Measurements from ENCODE around the gene AFAP1L2.
"Not testable (repeated sequence)": the region's sequence is repeated elsewhere in the genome, so short reads cannot be mapped to it uniquely, and the experiment has no call there.

The AFAP1L2 gene

DNA sequence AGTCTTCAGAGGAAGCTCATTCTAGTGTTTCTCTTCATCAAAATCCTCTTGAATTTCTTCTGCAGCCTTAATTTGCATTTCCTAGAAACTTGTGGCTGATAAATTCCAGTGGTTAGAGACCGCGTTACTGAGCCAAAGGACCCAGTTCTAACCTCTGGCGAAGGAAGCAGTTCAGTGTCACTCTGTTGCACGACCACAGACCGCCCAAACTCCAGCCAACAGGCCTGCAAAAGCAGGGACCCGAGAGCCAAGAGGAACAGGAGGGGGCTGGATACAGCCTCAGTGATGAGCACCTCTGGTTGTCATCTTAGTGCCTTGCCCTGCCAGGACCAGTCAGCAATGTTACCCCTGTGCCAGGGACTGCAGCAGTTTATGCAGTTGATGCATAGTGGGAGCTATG, 70.0 kb downstream of the AFAP1L2 start:
- no peak for DNase-seq

DNA sequence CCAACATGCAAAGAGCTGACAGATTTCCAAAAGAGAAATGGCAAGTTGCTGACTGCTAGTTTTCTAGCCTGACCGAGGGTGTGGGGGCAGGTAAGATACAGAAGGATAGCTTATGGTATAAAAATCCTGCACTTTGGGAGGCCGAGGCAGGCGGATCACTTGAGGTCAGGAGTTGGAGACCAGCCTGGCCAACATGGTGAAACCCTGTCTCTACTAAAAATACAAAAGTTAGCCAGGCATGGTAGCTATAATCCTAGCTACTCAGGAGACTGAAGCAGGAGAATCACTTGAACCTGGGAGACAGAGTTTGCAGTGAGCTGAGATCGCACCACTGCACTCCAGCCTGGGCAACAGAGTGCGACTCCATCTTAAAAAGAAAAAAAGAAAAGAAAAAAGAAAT, 70.9 kb downstream of the AFAP1L2 start:
- not testable (repeated sequence) for DNase-seq

DNA sequence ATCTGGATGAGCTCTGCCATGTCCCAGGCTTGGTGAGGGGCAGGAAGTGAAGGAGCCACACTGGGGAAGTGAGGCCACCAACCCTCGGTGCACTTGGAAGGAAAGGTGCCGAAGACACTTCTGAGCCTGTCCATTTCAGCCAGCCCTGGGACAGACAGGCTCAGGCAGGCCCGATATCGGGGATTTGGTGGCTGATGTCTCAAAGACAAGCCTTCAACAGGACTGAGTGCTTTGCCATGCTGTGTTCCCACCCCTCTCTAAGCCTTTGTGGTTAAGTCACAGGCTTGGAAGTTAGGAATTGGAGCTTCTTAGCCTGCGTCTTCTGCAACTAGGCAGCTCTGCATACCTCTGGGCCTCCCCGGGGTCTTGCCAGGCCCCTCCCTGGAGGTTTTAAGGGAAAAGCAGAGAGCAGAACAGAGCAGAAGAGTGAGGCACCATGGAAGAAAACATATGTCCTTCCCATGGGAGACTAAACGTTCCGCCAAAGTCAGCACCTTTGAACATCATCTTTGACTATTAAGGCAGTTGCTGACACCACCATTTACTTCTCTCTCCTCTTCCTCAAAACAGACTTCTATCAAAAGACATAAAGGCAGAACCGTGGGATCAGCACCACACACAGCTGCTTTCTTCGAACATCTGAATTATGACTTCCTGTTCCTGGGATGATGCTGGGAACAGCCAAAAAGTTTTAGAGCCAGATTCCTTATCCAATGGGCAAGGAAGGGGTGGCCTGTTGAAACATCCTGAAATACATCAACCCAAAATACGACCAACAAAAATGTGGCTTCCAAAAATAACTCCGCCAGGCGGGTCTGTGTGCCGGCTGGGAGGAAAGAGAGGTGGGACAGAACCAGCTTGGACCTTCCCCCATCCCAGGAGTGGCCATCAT, 71.8 kb downstream of the AFAP1L2 start:
- no peak for DNase-seq

DNA sequence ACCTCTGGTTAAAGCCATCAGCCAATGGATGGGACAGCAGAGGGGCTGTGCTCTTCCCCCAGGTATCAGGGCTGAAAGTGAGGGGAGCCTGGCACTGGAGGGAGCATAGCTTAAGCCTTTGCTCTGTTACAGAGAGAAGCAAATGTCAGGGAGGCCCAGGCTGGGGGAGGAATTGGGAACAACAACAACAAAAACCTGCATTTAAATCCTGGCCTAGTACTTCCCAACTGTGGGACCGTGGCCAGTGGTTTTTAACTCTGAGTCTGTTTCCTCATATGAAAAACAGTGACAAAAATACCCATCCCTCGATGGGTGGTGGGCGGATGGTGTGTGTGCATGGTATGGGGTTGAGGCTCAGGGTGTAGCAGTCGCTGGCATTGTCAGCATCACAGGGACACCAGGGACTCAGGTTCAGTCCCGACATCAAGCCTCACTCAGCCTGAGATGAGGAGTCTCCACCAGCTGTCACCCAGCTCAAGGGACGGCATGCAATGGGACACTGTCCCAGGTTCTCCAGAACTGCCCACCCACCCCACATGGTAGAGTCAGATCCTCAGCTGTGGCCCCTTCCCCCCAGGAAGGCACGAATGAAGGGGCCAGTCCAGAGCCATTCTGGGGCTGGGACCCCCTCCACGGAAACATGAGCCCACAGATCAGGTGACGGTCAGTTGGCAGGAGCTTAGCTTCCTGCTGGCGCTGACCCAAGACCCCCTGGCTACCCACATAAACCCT, 74.5 kb downstream of the AFAP1L2 start:
- DNase-seq: no peak

DNA sequence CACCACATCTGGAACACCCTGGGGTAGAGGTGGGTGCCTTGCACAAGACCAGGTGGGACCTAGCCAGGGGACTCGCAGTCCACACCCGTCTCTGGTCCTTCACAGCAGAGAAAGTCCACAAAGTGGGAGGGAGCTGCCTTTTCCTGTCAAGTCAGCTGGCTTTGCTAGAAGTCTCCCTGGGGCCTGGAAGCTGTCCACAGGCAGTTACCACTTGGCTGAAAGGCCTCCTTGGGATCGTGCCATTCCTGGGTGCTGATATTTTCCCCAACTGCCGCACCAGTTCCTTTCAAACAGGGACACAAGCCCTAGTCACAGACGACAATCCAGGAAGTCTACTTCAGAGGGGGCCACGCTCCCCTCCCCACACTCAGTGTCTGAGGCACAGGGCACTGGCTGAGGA, 75.4 kb downstream of the AFAP1L2 start:
- DNase-seq: no peak

DNA sequence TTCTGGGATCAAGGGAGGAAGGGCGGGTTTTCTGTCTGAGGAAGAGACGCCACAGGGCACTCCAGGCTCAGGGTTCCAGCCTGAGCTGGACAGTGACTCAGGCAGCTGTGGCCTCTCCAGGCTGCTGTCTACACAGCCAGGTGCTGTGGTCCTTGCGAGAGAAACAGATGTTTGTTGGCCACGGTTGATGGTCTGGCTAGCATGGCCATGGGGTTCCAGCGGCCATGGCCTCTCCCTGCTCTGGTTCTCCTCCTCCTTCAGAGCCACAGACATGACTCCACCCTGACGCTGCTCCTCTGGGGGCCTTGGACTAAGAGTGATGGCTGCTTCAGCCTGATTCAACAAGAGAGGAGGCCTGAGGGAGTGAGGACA, 75.9 kb downstream of the AFAP1L2 start:
- no peak for DNase-seq

DNA sequence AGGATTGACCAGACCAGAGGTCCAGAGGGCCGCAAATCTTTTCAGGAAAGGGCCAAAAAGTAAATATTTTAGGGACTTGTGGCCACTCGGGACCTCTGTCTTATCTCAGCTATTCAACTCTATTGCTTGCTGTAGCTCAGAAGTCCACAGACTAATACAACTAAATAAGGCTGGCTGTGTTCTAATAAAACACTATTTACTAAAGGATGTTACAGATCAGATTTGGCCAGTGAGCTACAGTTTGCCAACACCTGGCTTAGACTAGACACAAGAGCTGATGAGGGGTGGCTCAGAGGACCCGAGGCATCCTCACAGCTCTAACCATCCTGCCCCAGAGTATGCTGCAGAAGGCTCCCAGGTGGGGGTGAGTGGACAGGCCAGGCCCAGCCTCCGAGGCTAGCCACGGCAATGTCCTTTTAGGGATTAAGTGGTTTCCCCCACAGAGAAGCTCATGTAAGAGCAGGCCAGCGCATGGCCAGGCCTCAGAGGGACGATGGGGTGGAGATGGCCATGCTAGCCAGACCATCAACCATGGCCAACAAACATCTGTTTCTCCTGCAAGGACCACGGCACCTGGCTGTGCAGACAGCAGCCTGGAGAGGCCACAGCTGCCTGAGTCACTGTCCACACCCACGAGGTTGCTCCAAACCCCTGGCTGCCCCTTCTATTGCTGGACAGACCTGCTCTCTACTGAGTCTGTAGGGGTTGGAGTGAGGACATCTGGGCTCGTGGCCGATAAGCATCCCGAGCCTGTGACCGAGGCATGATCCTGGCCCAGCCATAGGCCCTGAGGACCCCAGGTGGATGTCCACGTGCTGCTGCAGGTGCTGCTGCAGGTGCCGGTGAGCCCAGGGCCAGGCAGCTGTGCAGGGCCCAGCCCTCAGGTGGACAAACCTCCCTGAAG, 76.5 kb downstream of the AFAP1L2 start:
- DNase-seq: no peak

DNA sequence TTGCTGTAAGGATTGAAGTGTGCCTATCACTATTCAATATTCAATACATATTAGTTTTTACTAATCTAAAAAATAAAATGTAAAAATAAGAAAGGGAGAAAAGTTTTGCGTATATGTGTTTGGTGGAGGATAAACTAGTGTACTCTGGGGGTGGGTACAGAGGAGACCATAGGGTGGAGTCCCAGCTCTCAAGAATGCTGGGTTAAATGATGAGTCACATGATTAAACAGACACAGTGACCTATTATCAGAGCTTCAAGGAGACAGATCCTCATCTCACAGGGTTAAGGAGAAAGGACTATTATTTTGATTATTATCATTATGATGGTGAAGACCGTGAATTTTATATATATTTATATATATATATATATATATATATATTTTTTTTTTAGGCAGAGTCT, 77.5 kb downstream of the AFAP1L2 start:
- no peak for DNase-seq

DNA sequence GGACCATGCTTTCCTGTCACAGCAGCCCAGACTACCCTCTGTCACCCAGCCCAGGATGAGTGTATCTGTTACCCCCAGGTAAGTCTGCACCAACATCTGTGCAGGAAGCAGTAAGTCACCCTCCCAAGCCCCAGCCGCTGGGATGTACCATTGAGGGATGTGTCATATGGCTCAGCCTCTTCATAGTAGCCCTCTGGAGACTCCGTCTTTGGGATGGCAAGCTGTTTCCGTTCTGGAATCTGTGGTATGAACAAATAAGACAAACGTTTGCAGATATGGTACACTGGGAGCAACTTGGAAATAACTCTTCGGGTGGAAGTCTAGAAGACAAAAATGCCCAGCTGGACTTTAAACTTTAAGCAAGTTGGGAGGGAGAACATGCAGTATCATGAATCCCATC, 81.3 kb downstream of the AFAP1L2 start:
- DNase-seq: no peak

DNA sequence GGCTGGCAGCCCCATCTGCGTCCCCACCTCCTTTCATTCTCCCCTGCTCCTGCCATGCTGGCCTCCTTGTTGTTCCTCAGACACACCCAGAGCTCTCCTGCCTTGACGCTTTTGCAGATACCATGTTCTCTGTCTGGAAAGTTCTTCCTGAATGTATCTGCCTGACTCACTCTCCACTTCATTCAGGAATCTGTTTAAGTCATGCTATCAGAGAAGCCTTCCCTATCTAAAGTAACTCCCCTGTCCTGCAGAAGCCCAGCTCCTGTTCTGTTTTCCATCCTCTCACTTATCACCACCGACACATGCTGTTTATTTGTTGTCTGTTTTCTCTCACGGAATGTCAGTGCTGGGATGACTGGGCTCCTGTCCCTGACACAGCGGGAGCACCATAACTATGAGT, 82.0 kb downstream of the AFAP1L2 start:
- DNase-seq: no peak

DNA sequence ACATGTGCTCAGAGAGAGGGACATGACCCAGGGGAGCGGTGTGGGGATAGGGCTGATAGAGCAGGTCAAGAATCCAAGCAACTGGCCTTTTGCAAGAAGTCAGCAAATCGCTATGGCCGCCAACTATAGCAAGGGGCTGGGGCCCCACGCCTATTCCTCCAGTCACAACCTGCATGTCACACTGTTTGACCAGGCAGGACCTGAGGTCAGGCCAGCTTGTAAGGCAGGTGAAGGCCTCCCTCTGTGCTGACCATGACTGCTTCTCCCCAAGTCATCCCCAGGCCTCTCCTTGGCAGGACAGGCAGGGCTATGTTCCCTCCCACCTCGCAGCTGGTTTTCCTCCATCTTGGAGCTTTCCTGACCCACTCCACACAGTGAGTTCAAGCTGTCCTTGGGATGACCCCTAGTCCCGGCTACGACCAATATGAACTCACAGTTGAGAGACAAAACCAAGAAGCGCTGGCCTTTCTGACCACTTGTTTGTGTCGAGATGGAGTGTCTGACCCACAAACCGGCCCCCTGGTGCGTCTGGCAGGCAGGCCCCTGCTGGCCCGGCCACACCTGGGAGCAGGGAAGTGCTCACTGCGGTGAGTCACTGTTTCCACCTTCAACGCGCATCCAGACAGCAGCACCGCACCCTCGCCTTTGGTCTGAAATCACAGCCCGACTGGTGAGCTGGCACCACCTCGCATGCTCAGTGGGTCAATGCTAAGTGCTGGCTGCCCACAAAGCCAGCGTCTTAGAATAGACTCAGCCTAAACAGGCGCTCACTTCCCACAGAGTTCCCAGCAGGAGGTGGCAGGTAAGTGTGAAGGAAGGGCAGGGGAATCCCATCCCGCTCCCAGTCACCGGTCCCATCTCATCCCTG, 83.8 kb downstream of the AFAP1L2 start:
- no peak for DNase-seq

DNA sequence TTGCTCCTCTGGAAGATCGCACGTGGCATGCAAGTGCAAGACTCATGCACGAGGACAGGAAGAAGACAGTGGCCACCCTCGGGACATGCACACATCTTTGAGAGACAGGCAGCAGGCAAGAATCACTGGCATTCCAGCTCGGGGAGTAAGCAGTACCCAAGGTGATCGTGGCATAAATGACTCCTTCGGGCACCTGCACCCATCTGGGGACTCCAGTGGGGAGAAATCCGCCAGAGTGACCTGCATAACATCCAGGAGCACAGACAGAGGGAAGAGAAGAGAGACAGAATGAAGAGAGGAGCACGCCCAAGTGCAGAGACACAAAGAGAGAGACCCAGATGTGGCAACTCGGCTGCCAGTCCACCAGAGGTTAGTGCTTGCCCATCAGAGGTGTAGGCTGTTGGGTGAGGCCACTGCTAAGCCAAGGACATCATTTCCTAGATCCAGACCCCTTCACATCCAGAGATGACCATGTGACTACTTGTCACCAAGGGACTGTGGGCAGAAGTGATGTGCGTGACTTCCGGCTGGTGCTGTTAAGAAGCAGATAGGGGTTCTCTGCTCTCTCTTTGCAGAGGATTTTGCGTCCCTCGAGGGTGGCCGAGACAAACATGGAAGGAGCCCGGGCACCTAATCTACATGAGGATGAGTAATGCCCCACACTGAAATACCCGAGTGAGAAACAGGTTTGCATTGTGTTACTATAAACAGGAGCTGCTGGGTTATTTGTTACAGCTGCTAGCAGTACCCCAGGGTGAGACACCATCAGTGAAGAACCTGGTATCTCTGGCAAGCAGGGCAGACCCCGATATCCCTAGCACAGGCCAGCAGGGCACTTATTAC, 84.7 kb downstream of the AFAP1L2 start:
- DNase-seq: no peak

DNA sequence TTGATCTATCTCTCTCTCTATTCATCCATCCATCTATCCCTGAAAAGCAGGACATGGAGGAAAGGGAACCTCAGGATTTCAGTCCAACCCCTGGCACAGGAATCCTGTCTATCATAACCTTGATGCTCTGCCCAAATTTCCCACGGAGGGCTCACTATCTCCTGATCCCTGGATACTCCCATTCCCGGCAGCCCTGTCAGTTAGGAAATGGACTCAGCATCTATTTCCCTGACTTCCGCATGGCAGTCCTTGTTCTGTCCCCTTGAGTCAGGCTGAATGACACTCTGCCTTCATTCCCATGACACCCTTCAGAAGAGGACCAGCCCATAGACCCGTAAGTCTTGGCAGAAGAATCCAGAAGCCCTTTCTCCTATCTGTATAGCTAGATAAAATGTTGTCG, 87.6 kb downstream of the AFAP1L2 start:
- no peak for DNase-seq

DNA sequence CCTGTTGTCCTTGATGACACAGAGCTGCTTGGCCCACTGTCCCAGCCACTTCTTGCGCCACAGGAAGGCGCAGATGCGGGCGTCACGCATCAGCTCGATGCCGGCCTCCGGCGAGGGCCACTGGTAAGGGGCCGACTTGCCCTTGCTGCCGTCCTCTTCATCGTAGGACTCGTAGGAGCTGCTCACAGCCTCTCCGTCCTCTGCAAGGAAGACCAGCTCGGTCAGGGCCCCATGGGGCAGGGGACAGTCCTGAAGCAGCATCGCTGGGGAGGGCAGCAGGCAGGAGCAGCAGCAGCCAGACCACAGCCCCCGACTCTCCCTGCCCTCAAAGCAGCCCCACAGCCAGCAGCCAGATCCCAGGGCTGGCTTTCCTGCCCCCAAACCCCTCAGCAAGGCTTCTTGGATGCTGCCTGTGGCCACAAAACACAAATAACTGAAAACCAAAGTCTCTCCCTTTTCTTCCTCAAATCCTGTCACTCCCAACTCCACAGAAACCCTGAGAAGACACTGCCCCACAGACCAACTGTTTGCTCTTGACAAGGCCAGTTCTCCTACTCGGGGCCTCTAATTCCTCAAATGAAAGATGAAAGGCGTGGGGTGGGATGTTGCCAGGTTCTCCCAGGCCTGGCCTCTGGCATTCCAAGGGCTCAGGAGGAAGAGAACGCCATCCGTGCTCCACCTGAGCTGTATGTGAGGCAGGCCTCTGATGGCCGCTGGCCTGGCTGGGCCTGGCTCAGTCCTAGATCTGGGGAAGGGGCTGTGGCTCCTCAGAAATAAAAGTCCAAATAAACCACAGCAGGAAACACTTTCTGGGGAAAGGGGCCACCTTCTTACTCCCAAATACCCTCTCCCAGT, 88.5 kb downstream of the AFAP1L2 start:
- no peak for DNase-seq

DNA sequence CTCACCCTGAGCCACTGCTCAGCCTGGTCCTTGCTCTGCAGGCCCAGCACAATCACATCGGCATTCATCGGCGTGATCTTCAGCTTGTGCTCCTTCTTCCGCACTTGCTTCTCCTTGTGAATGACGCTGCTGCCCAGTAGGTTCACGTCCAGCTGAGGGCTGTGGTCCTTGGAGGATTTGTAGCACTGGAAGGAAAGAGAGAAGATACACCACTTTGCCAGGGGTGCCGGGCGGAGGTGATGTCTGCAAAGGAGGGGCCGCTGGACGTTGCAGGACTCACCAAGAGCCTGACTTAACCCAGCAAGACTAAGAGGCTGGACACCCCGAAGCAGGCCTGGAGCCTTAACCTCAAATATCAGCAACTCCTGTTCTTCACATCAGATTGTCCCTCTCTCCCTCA, 90.4 kb downstream of the AFAP1L2 start:
- no peak for DNase-seq

DNA sequence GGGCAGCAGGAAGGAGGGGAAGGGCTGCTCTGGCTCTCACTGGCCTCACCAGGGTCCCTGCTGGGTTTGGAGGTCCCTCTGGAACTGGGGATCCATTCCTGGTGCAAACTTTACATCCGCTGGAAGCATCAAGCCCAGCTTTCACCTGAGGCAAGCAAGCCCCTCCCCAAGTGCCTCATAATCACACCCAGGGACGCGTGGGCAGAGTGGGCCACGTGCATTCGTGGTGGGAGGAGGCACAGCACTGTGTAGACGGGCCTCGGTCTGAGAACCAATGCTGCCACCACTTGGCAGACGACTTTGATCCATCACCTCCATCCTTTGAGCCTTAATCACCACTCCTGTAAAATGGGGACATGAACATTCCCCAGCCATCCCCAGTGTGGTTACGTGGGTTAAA, 91.2 kb downstream of the AFAP1L2 start:
- DNase-seq: no peak

DNA sequence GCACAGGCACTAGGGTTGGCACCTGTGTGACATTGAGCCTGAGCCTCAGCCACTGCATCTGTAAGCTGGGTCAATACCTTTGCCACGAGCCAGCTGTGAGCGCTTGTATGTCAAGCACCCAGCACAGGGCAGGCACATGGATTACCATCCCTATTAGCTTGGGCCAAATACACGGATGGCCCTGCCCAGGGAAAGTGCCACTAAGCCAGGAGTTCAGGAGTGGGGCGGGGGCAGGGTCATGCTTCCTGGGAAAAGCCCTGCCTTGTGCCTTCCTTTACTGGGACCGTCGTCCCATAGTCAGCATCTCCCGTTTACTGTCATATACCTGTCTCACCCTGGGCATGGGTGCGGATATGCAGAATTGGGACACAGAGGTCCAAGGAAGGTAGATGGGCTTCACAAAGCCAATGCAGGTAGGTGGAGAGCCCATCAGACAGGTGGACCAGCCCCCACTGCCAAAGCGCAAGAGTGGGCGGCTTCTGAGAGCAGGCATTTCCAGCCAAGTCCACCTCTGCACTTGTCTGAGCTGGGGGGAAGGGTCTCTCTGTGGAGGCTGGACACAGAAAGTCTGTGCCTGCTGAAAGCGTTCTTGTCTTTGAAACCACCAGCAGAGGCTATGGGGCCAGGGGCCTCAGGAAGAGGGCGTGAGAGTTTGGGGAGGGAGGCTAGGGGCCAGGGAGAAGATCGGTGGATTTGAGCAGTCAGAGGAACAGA, 92.6 kb downstream of the AFAP1L2 start:
- DNase-seq: no peak

DNA sequence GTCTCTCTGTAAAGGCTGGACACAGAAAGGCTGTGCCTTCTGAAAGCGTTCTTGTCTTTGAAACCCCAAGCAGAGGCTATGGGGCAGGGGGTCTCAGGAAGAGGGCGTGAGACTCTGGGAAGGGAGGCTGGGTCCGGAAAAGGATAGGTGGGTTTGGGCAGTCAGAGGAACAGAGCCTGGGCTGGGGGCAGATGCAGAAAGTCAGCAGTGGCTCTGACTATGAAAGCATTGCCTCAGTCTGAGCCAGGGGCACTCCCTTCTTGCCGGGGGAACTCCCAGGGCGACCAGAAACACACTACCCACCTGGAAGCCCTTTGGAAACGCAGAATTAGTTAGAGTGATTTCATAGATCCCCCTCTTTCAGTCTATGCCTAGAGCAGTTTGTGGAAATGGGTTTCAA, 93.3 kb downstream of the AFAP1L2 start:
- no peak for DNase-seq

DNA sequence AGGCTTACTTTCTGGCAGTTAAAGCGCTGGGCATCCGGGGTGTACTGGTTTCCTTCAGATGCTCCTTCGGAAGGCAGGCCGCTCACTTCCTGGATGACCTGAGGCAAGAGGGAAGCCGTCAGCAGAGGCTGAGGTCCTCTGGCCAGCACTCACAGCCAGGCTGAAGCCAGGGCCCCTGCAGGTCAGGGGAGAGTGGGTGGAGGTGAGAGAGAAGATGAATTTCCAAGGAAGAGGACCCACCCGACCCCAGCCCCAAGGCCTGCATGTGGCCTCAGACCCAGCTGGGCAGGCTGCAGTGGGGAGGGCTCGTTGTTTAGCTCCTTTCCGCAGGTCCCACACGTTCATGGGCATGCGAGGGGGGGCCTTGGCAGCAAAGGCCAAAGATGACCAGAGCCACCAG, 94.0 kb downstream of the AFAP1L2 start:
- no peak for DNase-seq

DNA sequence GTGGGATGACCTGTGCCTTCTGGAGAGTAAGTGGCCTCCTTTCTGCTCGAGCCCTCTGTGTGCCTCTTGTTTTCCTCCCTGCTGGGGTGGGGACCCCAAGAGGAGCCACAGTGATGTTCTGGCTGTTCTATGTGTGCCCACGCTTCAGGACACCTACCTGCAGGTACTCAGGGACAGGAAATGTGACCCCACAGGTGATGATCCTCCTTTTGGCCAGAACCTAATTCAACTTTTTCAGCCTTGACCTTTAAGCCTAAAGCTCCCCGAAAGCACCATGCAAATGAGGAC, 95.0 kb downstream of the AFAP1L2 start:
- DNase-seq: no peak
